B cell (primary cell): ENCODE results near the gene ZBTB2. TPM values are rescaled to one million over a fixed set of nuclear protein-coding genes. Genes with fewer than 3 reads are reported as not detected.

Experiments used
- ATAC-seq: fragments of 200-7000 bp; cut with Tn5 transposase; one replicate; pipeline ENCODE4 v1.10.0; 2021; ENCODE audit warnings: low read depth, mild to moderate bottlenecking, moderate number of reproducible peaks, moderate library complexity
- CTCF ChIA-PET: fragments of 350-600 bp; sonication (Branson Sonifier 250); formaldehyde crosslinking; loops from one replicate; lab custom pipeline; 2021; ENCODE audit warnings: antibody characterized with exemption, inconsistent platforms; lab: Charles Lee
- POLR2A ChIA-PET: fragments of 350-600 bp; sonication (Branson Sonifier 250); formaldehyde crosslinking; loops from one replicate; lab custom pipeline; 2021; ENCODE audit warnings: antibody characterized with exemption; lab: Charles Lee
- DNase-seq: peaks from one replicate; pipeline ENCODE4 v3.0.0; 2013
- H2AFZ ChIP-seq: 2 replicates; pipeline ENCODE4 v1.6.1; 2012; ENCODE audit warnings: mild to moderate bottlenecking, low read depth, low read length; ENCODE audit not compliant: insufficient read depth, poor library complexity, severe bottlenecking
- H3K27ac ChIP-seq, 2 donors: 1 replicate in 1 of 2; 2 replicates in 1 of 2; pipeline ENCODE4 v1.5.1; 2012 to 2013; ENCODE audit warnings: low read length in 2 of 2, mild to moderate bottlenecking in 2 of 2, moderate library complexity in 1 of 2
- H3K27me3 ChIP-seq, 4 experiments: fragments of 200-600 bp in 1 of 4; sonication (generic) in 1 of 4; replicated peaks in 1 of 4; 1 replicate in 2 of 4; 2 replicates in 2 of 4; pipeline versions ENCODE4 v1.6.1 to v1.7.0; 2013 to 2016; ENCODE audit warnings: low read length in 3 of 4, mild to moderate bottlenecking in 2 of 4, mixed read lengths in 1 of 4, moderate library complexity in 1 of 4; ENCODE audit not compliant: insufficient read depth in 4 of 4, control insufficient read depth in 3 of 4; ENCODE audit errors: control extremely low read depth in 1 of 4
- H3K36me3 ChIP-seq, 2 experiments: replicated peaks in 1 of 2; 1 replicate in 1 of 2; 2 replicates in 1 of 2; pipeline versions ENCODE4 v1.6.1 to v1.7.1; 2013; ENCODE audit warnings: low read length in 1 of 2; ENCODE audit not compliant: insufficient read depth in 2 of 2, control insufficient read depth in 1 of 2; ENCODE audit errors: control extremely low read depth in 1 of 2, extremely low read depth in 1 of 2
- H3K4me1 ChIP-seq, 2 donors: fragments of 200-600 bp in 1 of 2; sonication (generic) in 1 of 2; 1 replicate in 1 of 2; 2 replicates in 1 of 2; pipeline versions ENCODE4 v1.5.1 to v1.6.1; 2013 to 2017; ENCODE audit warnings: low read length in 2 of 2; ENCODE audit not compliant: control insufficient read depth in 2 of 2, insufficient read depth in 2 of 2
- H3K4me2 ChIP-seq: replicated peaks from 2 replicates; pipeline ENCODE3; 2012; ENCODE audit warnings: mild to moderate bottlenecking, low read depth, low read length; ENCODE audit not compliant: poor library complexity, severe bottlenecking
- H3K4me3 ChIP-seq, 5 experiments: fragments of 200-600 bp in 1 of 5; sonication (generic) in 1 of 5; 1 replicate in 3 of 5; 2 replicates in 2 of 5; pipeline versions ENCODE4 v1.5.1 to v1.7.0; 2011 to 2016; ENCODE audit warnings: low read length in 4 of 5, mild to moderate bottlenecking in 4 of 5, low read depth in 2 of 5, control low read depth in 1 of 5, moderate library complexity in 1 of 5; ENCODE audit not compliant: insufficient read depth in 1 of 5; ENCODE audit errors: control extremely low read depth in 1 of 5, extremely low read depth in 1 of 5
- H3K79me2 ChIP-seq: fragments of 200-600 bp; sonication (generic); one replicate; pipeline ENCODE4 v1.6.0; 2016; ENCODE audit warnings: low read length; ENCODE audit not compliant: control insufficient read depth, insufficient read depth
- H3K9ac ChIP-seq: fragments of 200-600 bp; sonication (generic); 2 replicates; pipeline ENCODE4 v1.6.1; 2017; ENCODE audit warnings: mild to moderate bottlenecking, low read length, moderate library complexity
- H3K9me3 ChIP-seq, 3 donors: one replicate each; pipeline versions ENCODE4 v1.6.1 to v1.7.1; 2013; ENCODE audit warnings: low read length in 2 of 3; ENCODE audit not compliant: control insufficient read depth in 2 of 3, insufficient read depth in 1 of 3; ENCODE audit errors: control extremely low read depth in 1 of 3
- H4K20me1 ChIP-seq: 2 replicates; pipeline ENCODE4 v1.6.0; 2012; ENCODE audit warnings: mild to moderate bottlenecking, low read length; ENCODE audit not compliant: insufficient read depth, control insufficient read depth, poor library complexity, severe bottlenecking
- H3K27ac Mint-ChIP-seq: one replicate; pipeline ENCODE4 v1.8.0; 2021; ENCODE audit warnings: mixed read lengths
- H3K27me3 Mint-ChIP-seq: one replicate; pipeline ENCODE4 v1.8.0; 2021; ENCODE audit warnings: mixed read lengths
- H3K4me1 Mint-ChIP-seq: one replicate; pipeline ENCODE4 v1.8.0; 2021; ENCODE audit warnings: mixed read lengths
- H3K4me3 Mint-ChIP-seq: one replicate; pipeline ENCODE4 v1.8.0; 2021; ENCODE audit warnings: mixed read lengths
- H3K9me3 Mint-ChIP-seq: one replicate; pipeline ENCODE4 v1.8.0; 2022; ENCODE audit warnings: mixed read lengths; ENCODE audit not compliant: insufficient read depth
- CTCF ChIP-seq: fragments of 200-600 bp; IDR thresholded peaks from one replicate; pipeline ENCODE4 v1.8.0; 2022; ENCODE audit warnings: antibody characterized with exemption, mild to moderate bottlenecking
- EZH2 ChIP-seq: IDR thresholded peaks from 2 replicates; pipeline ENCODE4 v1.6.1; 2012; ENCODE audit warnings: borderline replicate concordance, low read depth, mild to moderate bottlenecking, moderate library complexity, low read length; ENCODE audit not compliant: insufficient read depth, poor library complexity, severe bottlenecking
- WGBS: methylation state at CpG from one replicate; pipeline ENCODE4 v1.1.5; 2013; ENCODE audit warnings: missing lambda C conversion rate; ENCODE audit not compliant: insufficient coverage; 5-methylcytosine and 5-hydroxymethylcytosine counted together
- intact Hi-C: fragments of 100-400 bp; cut with micrococcal nuclease; formaldehyde crosslinking; loops from one replicate; pipeline ENCODE4 v1.10.0; 2022
- polyA plus RNA-seq: library from polyadenylated mRNA; depleted of rRNA; stranded (reverse); fragments of >200 nt; gene quantifications from 2 replicates; pipeline ENCODE4 v1.2.3, GENCODE V29; 2012
- total RNA-seq, 2 donors: library from RNA; stranded (reverse); fragments of 120-200 nt in 1 of 2; gene quantifications; 1 replicate in 1 of 2; 2 replicates in 1 of 2; pipeline versions ENCODE4 v1.2.3 to v1.2.4, GENCODE V29; 2013 to 2022

The ZBTB2 gene
- total and polyA plus RNA-seq, 2 donors (not counting 1 experiment from before 2014, with no cell fraction given), result 15.9 to 17.6 TPM

GRCh38 chr6:151379933-151380847, 11.2 kb downstream of the ZBTB2 start:
- ATAC-seq (peak; percentile 76), DNase-seq (peak; percentile 50)
- intact Hi-C loops, result loop anchor here (1.0 kb wide), 1 partner anchor 10 kb away; no protein-coding TSS in a partner anchor
- peaks cover 97% of the 10 kb centered on the region for H3K79me2 ChIP-seq
- peak overlapping the region; percentile 39 for H2AFZ ChIP-seq
- Mint-ChIP-seq H3K4me1 (peaks cover 63% of the 10 kb centered on the region), H3K9me3 (no peaks in the 10 kb centered on the region), H3K27ac (peak overlapping the region; percentile 84), H3K4me3 (peak overlapping the region; percentile 68), H3K27me3 (no peaks in the 10 kb centered on the region)
- H3K4me1 ChIP-seq, result peaks cover 43 to 46% of the 10 kb centered on the region in 2 donors
- no peak for TF ChIP-seq EZH2
- TF ChIP-seq CTCF, result no peak
- H3K36me3 ChIP-seq, result peaks cover 0 to 7% of the 10 kb centered on the region in 2 experiments
- peak overlapping the region; percentile 58 to 66 for H3K27ac ChIP-seq
- peak overlapping the region in 4 of 5 experiments; percentile 11 to 34 (median 24) for H3K4me3 ChIP-seq
- H3K27me3 ChIP-seq, result no peaks in the 10 kb centered on the region
- peak overlapping the region; percentile 30 for H3K9ac ChIP-seq
- peak overlapping the region; percentile 60 for H3K4me2 ChIP-seq
- WGBS, result 55% methylated on average over 12 of the region's 14 CpGs
- no peaks in the 10 kb centered on the region for H3K9me3 ChIP-seq
- H4K20me1 ChIP-seq, result peaks cover 19% of the 10 kb centered on the region
- ChIA-PET CTCF (interaction anchor here (0.6 kb wide), 1 partner anchor 97 kb away, joined by 3 read pairs; no protein-coding TSS in a partner anchor), POLR2A (interaction anchor here (0.7 kb wide), 1 partner anchor 8 kb away, joined by 3 read pairs; no protein-coding TSS in a partner anchor)

GRCh38 chr6:151377095-151377494, 14.3 kb downstream of the ZBTB2 start:
- TF ChIP-seq EZH2 (no peak), CTCF (no peak)
- Histone ChIP-seq H3K9ac (no peak overlapping the region), H3K27me3 (no peaks in the 10 kb centered on the region), H4K20me1 (peaks cover 41% of the 10 kb centered on the region), H3K79me2 (peaks cover 96% of the 10 kb centered on the region), H2AFZ (no peak overlapping the region), H3K4me2 (peak overlapping the region; percentile 51), H3K9me3 (no peaks in the 10 kb centered on the region), H3K27ac (no peak overlapping the region), H3K4me3 (no peak overlapping the region), H3K36me3 (peaks cover 0 to 11% of the 10 kb centered on the region in 2 experiments), H3K4me1 (peaks cover 47 to 49% of the 10 kb centered on the region in 2 donors)
- Mint-ChIP-seq H3K27ac (no peak overlapping the region), H3K4me3 (peak overlapping the region; percentile 54), H3K4me1 (peaks cover 64% of the 10 kb centered on the region), H3K27me3 (no peaks in the 10 kb centered on the region), H3K9me3 (no peaks in the 10 kb centered on the region)
- ChIA-PET POLR2A (no interaction called here), CTCF (interaction anchor here (1.7 kb wide), 1 partner anchor 52 kb away, joined by 5 read pairs; no protein-coding TSS in a partner anchor)
- DNase-seq (no peak), ATAC-seq (no peak)
- intact Hi-C loops, result no loop called here
- no CpG with 5 or more reads among the region's 3 CpGs for WGBS
